GM12865 (cell line): ENCODE results near the gene NYAP2.

Source experiments
- DNase-seq: peaks from one replicate; pipeline ENCODE4 v3.0.0; 2010; ENCODE audit warnings: low read depth
- H3K4me3 ChIP-seq: 2 replicates; pipeline ENCODE4 v1.5.1; 2011; ENCODE audit warnings: mild to moderate bottlenecking, low read depth, low read length, control low read depth
- CTCF ChIP-seq: IDR thresholded peaks from 2 replicates; pipeline ENCODE4 v1.5.1; 2011; ENCODE audit warnings: low read length, control low read depth, low read depth, inconsistent platforms; ENCODE audit not compliant: insufficient read depth; ENCODE audit errors: missing control alignments

NYAP2 gene

GRCh38 chr2:225411452-225411851 is 11.9 kb downstream of the NYAP2 start:
- DNase-seq: no peak
- no peak for TF ChIP-seq CTCF
- no peak overlapping the region for H3K4me3 ChIP-seq

GRCh38 chr2:225413786-225414185 is 14.3 kb downstream of the NYAP2 start:
- H3K4me3 ChIP-seq: no peak overlapping the region
- TF ChIP-seq CTCF: no peak
- no peak for DNase-seq

DNA sequence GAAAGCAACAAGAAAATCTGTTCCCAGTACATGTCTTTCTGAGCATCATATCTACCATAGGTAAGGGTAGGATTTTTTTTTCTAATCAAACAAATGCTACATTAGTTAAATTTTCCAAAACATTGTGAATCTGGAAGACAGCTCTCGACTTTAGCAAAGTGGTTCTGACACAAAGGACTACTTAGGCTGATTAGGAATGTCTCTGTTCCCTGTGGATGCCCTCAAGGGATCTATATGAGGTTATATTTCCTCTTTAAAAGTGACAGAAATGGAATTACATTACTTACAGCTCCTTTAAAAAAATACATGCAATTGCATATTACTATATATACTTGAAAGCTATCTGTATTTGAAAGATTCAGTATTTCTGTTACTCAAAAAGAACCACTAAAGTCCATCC is 15.4 kb downstream of the NYAP2 start:
- DNase-seq: no peak
- no peak overlapping the region for H3K4me3 ChIP-seq
- no peak for TF ChIP-seq CTCF

DNA sequence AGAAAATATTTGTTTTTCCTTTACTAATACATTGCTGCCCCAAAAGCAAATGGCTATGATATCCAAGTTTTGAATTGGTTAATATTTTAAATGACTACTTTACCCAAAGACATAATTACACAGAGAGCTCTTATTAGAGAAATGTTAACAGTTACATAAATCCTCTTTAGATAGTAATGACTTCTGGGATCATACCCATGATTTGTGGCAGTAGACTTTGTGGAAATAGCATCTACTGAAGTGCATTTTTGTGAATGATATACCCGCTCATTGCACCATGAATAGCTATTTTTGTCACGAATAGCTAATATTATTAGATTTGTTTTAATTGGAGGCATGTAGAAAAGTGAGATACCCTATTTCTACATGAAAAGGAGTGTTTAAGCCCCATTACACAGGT is 15.8 kb downstream of the NYAP2 start:
- TF ChIP-seq CTCF: no peak
- no peak for DNase-seq
- H3K4me3 ChIP-seq: no peak overlapping the region

DNA sequence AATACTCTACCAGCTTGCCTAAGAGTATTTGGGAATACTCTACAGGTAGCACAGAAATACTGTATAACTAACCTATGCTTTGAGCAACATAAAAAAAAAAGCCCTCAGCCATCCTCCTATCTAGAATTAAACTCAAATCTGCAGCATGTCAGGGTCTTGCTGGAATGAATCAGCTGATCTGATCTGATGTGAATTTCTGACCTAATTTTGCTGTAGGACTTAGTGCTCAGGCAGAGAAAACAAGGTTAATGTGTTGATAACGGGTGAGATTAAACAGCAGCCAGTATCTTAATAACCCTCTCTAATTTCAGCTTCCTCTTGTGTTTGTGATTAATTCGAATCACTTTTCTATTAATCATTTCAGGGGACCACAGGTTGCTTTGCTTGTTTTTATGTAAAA is 16.3 kb downstream of the NYAP2 start:
- H3K4me3 ChIP-seq: no peak overlapping the region
- TF ChIP-seq CTCF: no peak
- no peak for DNase-seq

DNA sequence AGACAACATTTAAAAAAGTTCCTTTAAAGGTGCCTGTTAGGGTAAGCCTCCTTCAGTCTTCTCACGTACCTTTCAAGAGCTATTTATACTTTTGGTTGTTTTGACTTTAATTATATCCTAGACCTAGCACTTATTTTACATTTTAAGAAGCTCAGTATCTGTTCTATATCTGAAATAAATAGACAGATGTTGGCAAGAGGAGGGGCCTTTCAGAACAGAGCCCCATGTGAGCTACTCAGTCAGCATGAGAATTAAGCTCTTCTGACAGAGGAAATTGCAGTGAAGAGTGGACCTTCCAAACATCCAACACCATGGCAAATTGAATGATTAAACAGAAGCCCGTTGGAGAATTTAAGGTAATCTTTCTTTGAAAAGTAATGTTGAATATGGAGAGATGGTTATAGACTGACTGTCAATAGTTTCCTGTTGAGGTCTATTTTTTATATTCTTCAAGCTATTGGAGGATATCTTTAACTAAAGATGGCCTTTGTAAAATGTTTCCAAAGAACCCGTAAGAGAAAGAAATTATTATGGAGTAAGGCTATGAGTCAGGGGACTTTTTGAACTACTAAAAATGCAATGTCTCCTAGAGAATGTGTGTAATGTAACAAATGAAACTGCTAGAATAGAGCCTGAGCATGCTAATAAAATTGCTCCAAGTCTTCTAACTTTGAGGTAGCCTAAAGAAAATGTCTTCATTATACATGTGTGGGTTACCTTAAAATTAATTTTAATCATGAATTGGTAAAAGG is 17.3 kb downstream of the NYAP2 start:
- no peak for TF ChIP-seq CTCF
- no peak overlapping the region for H3K4me3 ChIP-seq
- DNase-seq: no peak

DNA sequence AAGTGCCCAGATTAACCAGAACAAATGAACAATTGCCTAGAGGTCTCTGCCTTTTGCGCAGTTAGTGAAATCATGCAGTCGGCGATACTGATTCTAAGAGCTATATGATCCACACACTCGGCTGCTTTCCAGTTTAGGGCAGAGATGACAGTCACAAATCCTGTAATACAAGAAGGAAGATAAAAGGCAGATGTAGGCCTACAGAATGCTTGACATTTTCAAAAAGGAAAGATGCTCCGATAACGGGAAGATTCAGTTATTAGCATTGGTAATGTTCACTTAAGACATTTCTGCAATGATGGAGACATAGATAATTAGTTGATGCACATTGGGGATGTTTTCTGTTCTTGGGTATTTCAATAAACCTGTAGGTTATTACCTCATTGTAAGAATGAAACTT is 19.5 kb downstream of the NYAP2 start:
- no peak for TF ChIP-seq CTCF
- DNase-seq: no peak
- no peak overlapping the region for H3K4me3 ChIP-seq
